CD4-positive, alpha-beta T cell treated with Interleukin-1 beta for 1 hour (primary cell): ENCODE results near the gene ASAH2B.

ENCODE experiments used
- DNase-seq, 2 donors: peaks; one replicate each; pipeline ENCODE4 v3.0.0-alpha.2; 2020 to 2022

Gene ASAH2B

GRCh38 chr10:50799595-50799994 lies 59.9 kb downstream of the ASAH2B start:
- DNase-seq = no peak

DNA sequence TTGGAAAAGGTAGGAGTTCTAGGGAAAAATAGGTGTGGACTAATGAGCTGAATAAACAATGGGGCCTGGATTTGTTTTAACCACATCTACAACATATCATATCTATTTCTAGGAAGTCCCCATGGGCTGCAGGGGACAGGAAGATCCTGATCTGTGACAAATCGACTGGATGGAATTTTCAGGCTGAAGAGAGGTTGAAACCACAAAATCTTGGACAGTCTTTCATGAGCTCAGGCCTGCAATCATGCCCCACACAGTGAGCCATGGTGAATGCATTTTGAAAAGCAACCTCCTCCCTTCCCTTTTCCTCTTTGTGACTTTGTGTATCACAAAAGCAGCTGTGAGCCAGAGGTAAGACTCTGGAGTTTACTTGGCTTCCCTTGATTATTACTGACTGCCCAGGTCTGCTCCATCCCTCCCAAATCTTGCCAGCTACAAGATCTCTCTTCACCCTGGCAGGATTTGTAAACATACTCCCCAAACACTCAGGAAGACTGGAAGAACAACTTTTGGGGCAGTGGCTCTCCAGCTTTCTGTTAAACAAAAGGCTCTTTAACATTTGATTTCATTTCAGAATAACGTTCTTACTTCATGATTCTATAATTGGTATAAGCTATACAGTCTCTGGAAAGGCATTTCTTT lies 66.4 kb downstream of the ASAH2B start:
- no peak for DNase-seq

- DNase-seq = no peak
Measured at GRCh38 chr10:50807851-50808776, 68.4 kb downstream of the ASAH2B start.
